Common myeloid progenitor, CD34-positive (primary cell): ENCODE results near the gene CHCHD6.

ENCODE experiments used
- CTCF ChIA-PET: fragments of 350-600 bp; sonication (Branson Sonifier 250); formaldehyde crosslinking; loops from one replicate; lab custom pipeline; 2021; ENCODE audit warnings: antibody characterized with exemption; lab: Charles Lee
- POLR2A ChIA-PET: fragments of 350-600 bp; sonication (Branson Sonifier 250); formaldehyde crosslinking; loops from one replicate; lab custom pipeline; 2021; ENCODE audit warnings: antibody characterized with exemption; lab: Charles Lee
- DNase-seq, 3 donors: peaks; one replicate each; pipeline versions ENCODE4 v3.0.0 to v3.0.0-alpha.2; 2013
- H3K27ac ChIP-seq, 2 experiments: 1 replicate in 1 of 2; 2 replicates in 1 of 2; pipeline ENCODE4 v1.7.0; 2013; ENCODE audit warnings: inconsistent platforms in 2 of 2, low read length in 2 of 2, mild to moderate bottlenecking in 2 of 2, low read depth in 1 of 2, moderate library complexity in 1 of 2; ENCODE audit not compliant: severe bottlenecking in 2 of 2, insufficient read depth in 1 of 2, poor library complexity in 1 of 2
- H3K27me3 ChIP-seq, 5 experiments: replicated peaks in 2 of 5; 1 replicate in 3 of 5; 2 replicates in 2 of 5; pipeline versions ENCODE4 v1.6.1 to v1.7.0; 2013; ENCODE audit warnings: low read length in 4 of 5, mild to moderate bottlenecking in 2 of 5, moderate library complexity in 2 of 5, inconsistent platforms in 1 of 5; ENCODE audit not compliant: insufficient read depth in 5 of 5, control insufficient read depth in 4 of 5
- H3K36me3 ChIP-seq, 4 experiments: 1 replicate in 2 of 4; 2 replicates in 2 of 4; pipeline versions ENCODE4 v1.6.1 to v1.7.0; 2013; ENCODE audit warnings: low read length in 3 of 4, control low read depth in 1 of 4, mild to moderate bottlenecking in 1 of 4; ENCODE audit not compliant: control insufficient read depth in 4 of 4, insufficient read depth in 4 of 4
- H3K4me1 ChIP-seq, 4 experiments: 1 replicate in 3 of 4; 2 replicates in 1 of 4; pipeline versions ENCODE4 v1.6.1 to v1.7.1; 2013; ENCODE audit warnings: low read length in 3 of 4, mild to moderate bottlenecking in 3 of 4, control low read depth in 1 of 4, inconsistent platforms in 1 of 4, moderate library complexity in 1 of 4; ENCODE audit not compliant: control insufficient read depth in 4 of 4, insufficient read depth in 4 of 4; ENCODE audit errors: control extremely low read depth in 1 of 4
- H3K4me3 ChIP-seq, 7 experiments: 1 replicate in 4 of 7; 2 replicates in 3 of 7; pipeline versions ENCODE4 v1.5.1 to v1.7.0; 2013; ENCODE audit warnings: mild to moderate bottlenecking in 7 of 7, low read length in 6 of 7, moderate library complexity in 6 of 7, inconsistent platforms in 2 of 7, low read depth in 2 of 7, control low read depth in 1 of 7; ENCODE audit not compliant: insufficient read depth in 4 of 7, control insufficient read depth in 1 of 7; ENCODE audit errors: extremely low read depth in 1 of 7
- H3K9me3 ChIP-seq, 5 experiments: 1 replicate in 4 of 5; 2 replicates in 1 of 5; pipeline versions ENCODE4 v1.6.1 to v1.7.1; 2013; ENCODE audit warnings: low read length in 4 of 5, mild to moderate bottlenecking in 2 of 5, inconsistent platforms in 1 of 5, low read depth in 1 of 5, moderate library complexity in 1 of 5; ENCODE audit not compliant: control insufficient read depth in 4 of 5, insufficient read depth in 2 of 5; ENCODE audit errors: control extremely low read depth in 1 of 5
- WGBS: methylation state at CpG from one replicate; pipeline ENCODE4 v1.1.5; 2013; ENCODE audit not compliant: insufficient coverage; 5-methylcytosine and 5-hydroxymethylcytosine counted together

Gene CHCHD6

GRCh38 chr3:126835472-126836219, 131.6 kb downstream of the CHCHD6 start:
- DNase-seq = no peak
- H3K27ac ChIP-seq = no peak overlapping the region
- H3K36me3 ChIP-seq = no peaks in the 10 kb centered on the region
- H3K4me1 ChIP-seq = no peaks in the 10 kb centered on the region
- ChIA-PET CTCF (no interaction called here), POLR2A (no interaction called here)
- H3K27me3 ChIP-seq = peaks cover 0 to 2% (median 0%) of the 10 kb centered on the region in 5 experiments
- no peaks in the 10 kb centered on the region for H3K9me3 ChIP-seq
- 98% methylated on average over 4 of the region's 9 CpGs for WGBS
- H3K4me3 ChIP-seq = no peak overlapping the region

- CTCF ChIA-PET = no interaction called here
These were observed 132.3 kb downstream of the CHCHD6 start for GRCh38 chr3:126836220-126836860.

GRCh38 chr3:126837773-126838172, 133.7 kb downstream of the CHCHD6 start:
- Histone ChIP-seq H3K4me3 (no peak overlapping the region), H3K27me3 (no peaks in the 10 kb centered on the region), H3K36me3 (no peaks in the 10 kb centered on the region), H3K9me3 (no peaks in the 10 kb centered on the region), H3K27ac (no peak overlapping the region), H3K4me1 (no peaks in the 10 kb centered on the region)
- WGBS = no CpG with 5 or more reads among the region's 4 CpGs
- DNase-seq = no peak
- POLR2A ChIA-PET = no interaction called here
- CTCF ChIA-PET = no interaction called here

More at GRCh38 chr3:126836220-126836860, 132.3 kb downstream of the CHCHD6 start:
- H3K9me3 ChIP-seq = no peaks in the 10 kb centered on the region
- H3K4me1 ChIP-seq = no peaks in the 10 kb centered on the region
- peaks cover 0 to 2% (median 0%) of the 10 kb centered on the region in 5 experiments for H3K27me3 ChIP-seq
- POLR2A ChIA-PET = no interaction called here
- H3K27ac ChIP-seq = no peak overlapping the region
- H3K4me3 ChIP-seq = no peak overlapping the region
- 100% methylated on average over 9 of the region's 10 CpGs for WGBS
- H3K36me3 ChIP-seq = no peaks in the 10 kb centered on the region
- DNase-seq = no peak

- no peaks in the 10 kb centered on the region for H3K36me3 ChIP-seq
- WGBS = 83% methylated on average over 1 of the region's 2 CpGs
- CTCF ChIA-PET = no interaction called here
- H3K9me3 ChIP-seq = no peaks in the 10 kb centered on the region
- POLR2A ChIA-PET = no interaction called here
- H3K4me1 ChIP-seq = no peaks in the 10 kb centered on the region
- DNase-seq = no peak
- H3K27me3 ChIP-seq = no peaks in the 10 kb centered on the region
- no peak overlapping the region for H3K27ac ChIP-seq
- no peak overlapping the region for H3K4me3 ChIP-seq
These were observed 142.1 kb downstream of the CHCHD6 start for GRCh38 chr3:126845920-126846715.

GRCh38 chr3:126847061-126847460, 143.0 kb downstream of the CHCHD6 start:
- ChIA-PET CTCF (no interaction called here), POLR2A (no interaction called here)
- Histone ChIP-seq H3K36me3 (no peaks in the 10 kb centered on the region), H3K4me3 (no peak overlapping the region), H3K27ac (no peak overlapping the region), H3K27me3 (no peaks in the 10 kb centered on the region), H3K4me1 (no peaks in the 10 kb centered on the region), H3K9me3 (no peaks in the 10 kb centered on the region)
- DNase-seq = no peak
- WGBS = 93% methylated on average over 2 of the region's 3 CpGs

GRCh38 chr3:126848991-126849390, 145.0 kb downstream of the CHCHD6 start:
- 94% methylated on average over 5 of the region's 6 CpGs for WGBS
- H3K27me3 ChIP-seq = no peaks in the 10 kb centered on the region
- no peaks in the 10 kb centered on the region for H3K36me3 ChIP-seq
- H3K4me1 ChIP-seq = no peaks in the 10 kb centered on the region
- ChIA-PET POLR2A (no interaction called here), CTCF (no interaction called here)
- no peak overlapping the region for H3K4me3 ChIP-seq
- H3K9me3 ChIP-seq = no peaks in the 10 kb centered on the region
- H3K27ac ChIP-seq = no peak overlapping the region
- no peak for DNase-seq

GRCh38 chr3:126849768-126850167, 145.7 kb downstream of the CHCHD6 start:
- H3K27ac ChIP-seq = no peak overlapping the region
- whole genome bisulfite sequencing = 100% methylated on average over 6 of the region's 6 CpGs
- H3K4me3 ChIP-seq = no peak overlapping the region
- H3K27me3 ChIP-seq = no peaks in the 10 kb centered on the region
- no peaks in the 10 kb centered on the region for H3K4me1 ChIP-seq
- CTCF ChIA-PET = no interaction called here
- no peaks in the 10 kb centered on the region for H3K9me3 ChIP-seq
- DNase-seq = no peak
- no peaks in the 10 kb centered on the region for H3K36me3 ChIP-seq
- POLR2A ChIA-PET = no interaction called here
